Measurements from ENCODE around the gene ALPL.

The ALPL gene

DNA sequence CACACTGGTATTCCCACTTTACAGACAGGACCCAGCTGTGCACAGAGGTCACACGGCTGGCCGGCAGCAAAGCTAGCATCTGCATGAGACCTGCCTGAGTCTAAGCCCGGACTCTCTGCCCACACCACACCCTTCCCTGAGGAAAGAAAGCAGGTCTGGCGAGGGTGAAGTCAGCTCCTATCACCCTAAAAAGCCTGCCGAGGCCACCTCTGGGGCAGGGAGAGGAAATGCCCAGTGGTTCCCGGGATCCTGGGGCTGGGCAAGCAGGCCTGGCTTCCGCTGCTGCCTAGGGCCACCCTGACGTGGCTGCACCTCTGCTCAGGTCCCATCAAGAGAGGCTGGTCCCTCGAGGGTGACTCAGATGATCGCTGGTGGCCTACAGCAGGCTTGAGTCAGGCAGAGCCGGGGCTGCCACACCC lies 117.7 kb downstream of the ALPL start:
- in situ Hi-C loops (cut with MboI; ENCODE audit: low sequenced_read_pairs), result no loop called here
- Histone ChIP-seq H3K27me3 (ENCODE audit: low read depth) (no peaks in the 10 kb centered on the region), H3K4me1 (no peaks in the 10 kb centered on the region; the same call in 1 of the 2 replicates), H3K9me3 (no peaks in the 10 kb centered on the region), H3K36me3 (replicated peaks) (no peaks in the 10 kb centered on the region), H3K4me3 (no peak overlapping the region)
- no peak for DNase-seq (ENCODE audit: low spot score in 2 of 2)

All from HAP-1 (cell line).